Heart left ventricle (tissue), 13 donors: ENCODE measurements around the gene AKR7A2.

ENCODE experiments used
- CTCF ChIP-seq, 12 donors: fragments of 200-600 bp; sonication (generic) in 4 of 12; IDR thresholded peaks; one replicate each; pipeline versions ENCODE4 v1.5.0 to v1.8.0; 2018 to 2022; ENCODE audit warnings: antibody characterized with exemption in 12 of 12, mild to moderate bottlenecking in 5 of 12
- POLR2A ChIP-seq, 2 donors: fragments of 450-650 bp; IDR thresholded peaks; one replicate each; pipeline ENCODE4 v1.6.1; 2017; ENCODE audit warnings: antibody characterized with exemption in 2 of 2, mild to moderate bottlenecking in 2 of 2, moderate library complexity in 2 of 2
- donor health status: ischemic (EF 13 %, LVEDD 7.1; RV severe dilation, severe dysfunction).
- donor health status: DM: no; HTN: yes; CAD: no.
- donor health status: DM: no; HTN: no; CAD: no.
- donor health status: ischemic (EF 25% LVEDD 6.9; RV normal size, moderate dysfunction).
- donor health status: ischemic (EF 25% LVEDD 5.7; RV mildly dilated, moderate dysfunction).
- donor health status: ischemic (EF 35%, LVEDD 5.7; RV mildly dilated, moderate dysfunction).
- donor health status: nonischemic (EF 11% LVEDD 7.7; RV severe dilation, severe dysfunction).
- donor health status: DM: yes; HTN: yes; CAD: no.
- donor health status: PGD.
- donor health status: ischemic (EF 29% LVEDD 5.4; RV normal size, mild dysfunction).
- donor health status: nonischemic (EF 23%, LVEDD 6.1; RV moderate dilation, normal function).

DNA sequence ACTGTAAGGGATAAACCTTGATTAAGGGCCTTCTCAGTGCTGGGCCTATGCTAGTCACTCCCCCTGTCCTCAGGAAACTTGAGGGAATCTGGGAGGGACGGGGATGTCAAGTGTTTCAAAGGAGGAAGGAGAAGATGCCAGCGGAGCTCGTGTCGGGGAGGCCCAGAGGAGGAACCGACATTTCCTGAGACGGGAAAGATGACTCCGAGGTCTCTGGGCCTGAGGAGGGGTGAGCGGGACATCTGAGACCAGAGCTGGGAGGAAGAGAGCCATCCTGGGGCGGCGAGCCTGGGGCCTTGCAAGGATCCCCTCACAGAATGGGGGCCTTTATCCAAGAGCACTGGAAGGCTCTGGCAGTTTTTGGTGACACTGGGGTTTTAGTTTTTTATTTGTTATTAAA is 10.5 kb upstream of the AKR7A2 start:
- TF ChIP-seq POLR2A (IDR thresholded peaks at IDR 0.05) (no peak), CTCF (IDR thresholded peaks at IDR 0.05) (no peak)
